HG02852 (cell line): ENCODE measurements around the gene CALU.

Experiments
- ATAC-seq: cut with Tn5 transposase; IDR thresholded peaks from one replicate; pipeline ENCODE4 v1.9.1; 2021; ENCODE audit warnings: mild to moderate bottlenecking, moderate library complexity; ENCODE audit not compliant: unreplicated experiment

Gene CALU

GRCh38 chr7:128739048-128739962 is at the start of gene CALU:
Gene CALU, plus strand, starts transcription at chr7:128739359. Its CDS starts 9,225 bp downstream, at chr7:128748584.
- peak; percentile 98 for ATAC-seq

- ATAC-seq = no peak
Observed at GRCh38 chr7:128691227-128691626, 47.9 kb upstream of the CALU start.

- no peak for ATAC-seq
Observed at GRCh38 chr7:128692623-128693270, 46.4 kb upstream of the CALU start.

GRCh38 chr7:128693373-128694015 is 45.7 kb upstream of the CALU start:
- ATAC-seq = no peak

- ATAC-seq = no peak
Observed at GRCh38 chr7:128694738-128695137, 44.4 kb upstream of the CALU start.

GRCh38 chr7:128697302-128697905 is 41.8 kb upstream of the CALU start:
- no peak for ATAC-seq

GRCh38 chr7:128699196-128699712 is 39.9 kb upstream of the CALU start:
- no peak for ATAC-seq

- ATAC-seq = no peak
Observed at GRCh38 chr7:128699895-128700294, 39.3 kb upstream of the CALU start.

- ATAC-seq = no peak
Observed at GRCh38 chr7:128701062-128701785, 37.9 kb upstream of the CALU start.

- ATAC-seq = no peak
Observed at GRCh38 chr7:128703609-128704241, 35.4 kb upstream of the CALU start.

GRCh38 chr7:128705891-128706333 is 33.2 kb upstream of the CALU start:
- no peak for ATAC-seq

GRCh38 chr7:128707752-128708151 is 31.4 kb upstream of the CALU start:
- ATAC-seq = no peak

GRCh38 chr7:128708235-128708634 is 30.9 kb upstream of the CALU start:
- ATAC-seq = no peak

GRCh38 chr7:128708824-128709223 is 30.3 kb upstream of the CALU start:
- no peak for ATAC-seq

GRCh38 chr7:128710481-128710880 is 28.7 kb upstream of the CALU start:
- ATAC-seq = no peak

GRCh38 chr7:128713794-128714193 is 25.4 kb upstream of the CALU start:
- no peak for ATAC-seq

- no peak for ATAC-seq
Observed at GRCh38 chr7:128714701-128715495, 24.3 kb upstream of the CALU start.

- no peak for ATAC-seq
Observed at GRCh38 chr7:128718967-128719642, 20.1 kb upstream of the CALU start.
